Stimulated activated CD4-positive, alpha-beta T cell treated with anti-CD3 and anti-CD28 coated beads, Interleukin-1b, Interleukin-23, amount 100 ng/mL, for 24 hours (primary cell): ENCODE measurements around the gene PAK5.

Experiments
- DNase-seq, 4 experiments: peaks; one replicate each; pipeline ENCODE4 v3.0.0-alpha.2; 2020; ENCODE audit warnings: low read depth in 4 of 4, low spot score in 1 of 4

PAK5 gene

DNA sequence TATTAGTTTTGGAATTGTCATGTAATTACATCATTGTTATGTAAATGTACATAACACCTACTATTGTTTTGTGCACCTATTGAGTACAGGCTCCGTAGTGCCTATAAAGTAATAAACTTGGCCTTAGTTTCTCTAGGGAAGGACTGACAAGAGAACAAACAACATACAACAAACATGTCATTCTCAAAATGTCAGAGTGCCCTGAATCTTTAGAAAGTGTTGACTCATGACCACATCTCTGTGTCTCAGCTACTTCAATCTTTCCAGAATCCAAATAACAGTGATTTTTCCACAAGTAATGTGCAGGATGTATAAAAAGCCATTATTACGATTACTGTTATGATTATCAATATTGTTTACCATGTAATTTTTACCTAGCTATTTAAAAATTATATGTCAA is 307.3 kb downstream of the PAK5 start:
- no peak for DNase-seq

DNA sequence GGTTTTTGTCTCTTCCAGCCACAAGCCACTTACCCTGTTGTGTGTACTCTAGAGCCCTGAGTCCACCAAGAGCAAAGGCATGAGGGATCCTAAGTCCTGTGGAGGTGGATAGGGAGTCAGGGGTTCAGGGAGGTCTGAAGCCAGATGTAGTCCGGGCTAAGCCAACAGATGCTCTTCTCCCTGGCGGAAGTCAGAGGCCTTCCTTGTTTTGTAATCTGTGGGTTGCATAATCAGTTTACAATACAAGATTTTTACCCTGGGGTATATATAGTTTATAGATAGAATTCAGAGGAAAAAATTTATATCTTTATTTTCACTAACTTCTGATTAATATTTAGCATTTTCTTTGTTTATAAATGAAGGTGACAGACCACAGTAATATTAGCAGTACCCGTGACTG is 315.2 kb downstream of the PAK5 start:
- no peak for DNase-seq

DNA sequence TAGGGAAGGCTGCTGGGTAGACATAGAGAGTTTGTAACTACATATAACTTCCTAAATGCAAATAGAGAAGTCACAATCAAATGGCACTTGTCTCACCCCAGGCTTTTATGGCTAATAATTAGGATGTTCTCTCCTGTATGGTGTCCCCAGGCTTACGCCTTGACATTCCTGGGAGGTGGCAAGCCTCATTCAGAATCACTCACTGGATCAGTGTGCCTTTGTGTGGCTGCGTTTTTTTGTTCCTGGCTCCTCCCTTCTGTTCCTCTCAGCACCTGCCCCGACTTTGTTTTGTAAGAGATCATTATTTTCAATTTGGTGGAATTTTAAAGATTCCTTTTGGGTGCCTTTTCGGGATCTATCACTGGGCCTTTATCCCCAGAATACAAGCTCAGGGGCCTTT is 318.8 kb downstream of the PAK5 start:
- DNase-seq = no peak

DNA sequence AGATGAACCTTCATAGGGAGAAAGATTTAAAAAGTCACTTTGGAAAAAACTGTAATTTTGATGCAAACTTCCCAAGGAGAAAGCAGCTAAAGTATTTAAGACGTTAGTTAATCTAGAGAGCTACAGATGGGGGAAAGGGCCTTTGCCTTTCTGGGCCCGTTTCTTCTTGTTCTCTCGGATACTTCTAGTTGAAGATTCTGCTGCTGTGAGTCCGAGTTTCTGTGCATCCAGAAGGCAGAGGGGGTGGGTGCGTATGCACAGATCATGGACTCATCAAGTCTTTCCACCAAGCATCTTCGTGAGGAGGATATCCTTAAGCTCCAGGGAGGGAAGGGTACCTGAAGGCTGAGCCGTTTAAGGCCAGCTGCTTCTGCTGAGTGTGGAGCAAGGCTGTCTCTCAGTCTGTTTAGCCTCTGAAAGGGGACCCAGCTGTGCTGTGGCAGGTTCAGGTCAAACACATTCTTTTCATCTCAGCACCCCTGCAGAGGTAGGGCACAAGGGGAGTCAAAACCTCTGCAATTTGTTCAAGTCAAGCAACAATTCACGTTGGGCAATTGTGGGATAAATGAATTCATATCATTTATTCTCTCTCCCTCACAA is 320.2 kb downstream of the PAK5 start:
- no peak for DNase-seq

- DNase-seq = no peak
Observed at GRCh38 chr20:9517297-9518162, 321.3 kb downstream of the PAK5 start.

GRCh38 chr20:9516234-9516871 is 322.5 kb downstream of the PAK5 start:
- DNase-seq = no peak

GRCh38 chr20:9515741-9516233 is 323.1 kb downstream of the PAK5 start:
- no peak for DNase-seq

DNA sequence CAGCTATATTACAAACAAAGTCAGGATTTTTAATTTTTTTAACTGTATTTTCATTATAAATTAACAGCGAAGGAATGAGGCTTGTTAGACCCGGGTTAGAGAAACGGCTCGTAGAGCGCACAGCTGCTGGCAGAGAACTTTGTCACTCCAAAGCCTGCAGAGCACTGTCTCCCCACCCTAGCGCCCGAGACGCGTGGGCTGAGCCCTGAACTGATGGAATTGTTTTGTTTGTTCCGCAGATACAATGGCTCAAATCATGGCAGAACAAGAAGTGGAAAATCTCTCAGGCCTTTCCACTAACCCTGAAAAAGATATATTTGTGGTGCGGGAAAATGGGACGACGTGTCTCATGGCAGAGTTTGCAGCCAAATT is 323.7 kb downstream of the PAK5 start:
- no peak for DNase-seq

GRCh38 chr20:9514461-9515213 is 324.2 kb downstream of the PAK5 start, which contains the start of gene LAMP5:
Gene LAMP5 (plus strand): TSS chr20:9514590. CDS start chr20:9514853, 263 bp downstream.
- no peak for DNase-seq

DNA sequence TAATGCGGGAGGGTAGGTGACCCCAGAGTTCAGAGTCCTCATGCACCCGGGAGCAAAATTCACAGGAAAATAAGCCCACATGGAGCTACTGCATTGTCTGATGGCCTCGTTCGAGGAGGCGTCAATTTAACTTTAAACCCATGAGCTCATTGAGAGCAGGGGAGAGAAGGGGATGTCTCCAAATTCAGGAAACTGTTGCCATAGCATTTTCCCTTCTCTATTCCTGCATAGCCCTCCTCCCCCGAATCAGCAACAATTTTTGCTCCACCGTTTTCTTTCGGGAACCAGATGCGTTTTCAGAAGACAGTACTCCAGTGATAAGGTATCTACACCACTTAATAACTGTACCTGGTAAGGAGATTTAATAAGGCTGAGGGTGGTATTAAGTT is 324.8 kb downstream of the PAK5 start:
- no peak for DNase-seq

DNA sequence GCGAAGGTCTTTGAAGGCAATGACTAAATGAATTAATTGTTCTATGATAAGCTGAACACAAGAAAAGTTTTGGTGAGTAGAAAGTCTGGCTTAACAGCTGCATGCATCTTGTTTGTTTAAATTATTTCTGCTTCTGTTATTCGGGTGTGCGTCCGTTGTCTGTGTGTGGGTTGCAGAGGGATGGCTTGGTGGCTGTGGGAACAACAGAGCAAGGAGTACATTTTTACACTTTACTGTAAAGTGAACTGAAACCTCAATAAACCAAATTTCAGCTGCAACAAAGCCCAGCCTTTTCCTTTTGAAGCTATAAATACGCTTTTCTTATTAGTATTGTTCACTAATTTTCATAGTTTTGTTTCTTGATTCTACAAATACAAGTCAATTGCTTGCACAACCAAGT is 328.0 kb downstream of the PAK5 start:
- no peak for DNase-seq

GRCh38 chr20:9509246-9509645 is 329.6 kb downstream of the PAK5 start:
- DNase-seq = no peak

GRCh38 chr20:9508696-9509178 is 330.1 kb downstream of the PAK5 start:
- DNase-seq = no peak

- DNase-seq = no peak
Observed at GRCh38 chr20:9508240-9508661, 330.6 kb downstream of the PAK5 start.

DNA sequence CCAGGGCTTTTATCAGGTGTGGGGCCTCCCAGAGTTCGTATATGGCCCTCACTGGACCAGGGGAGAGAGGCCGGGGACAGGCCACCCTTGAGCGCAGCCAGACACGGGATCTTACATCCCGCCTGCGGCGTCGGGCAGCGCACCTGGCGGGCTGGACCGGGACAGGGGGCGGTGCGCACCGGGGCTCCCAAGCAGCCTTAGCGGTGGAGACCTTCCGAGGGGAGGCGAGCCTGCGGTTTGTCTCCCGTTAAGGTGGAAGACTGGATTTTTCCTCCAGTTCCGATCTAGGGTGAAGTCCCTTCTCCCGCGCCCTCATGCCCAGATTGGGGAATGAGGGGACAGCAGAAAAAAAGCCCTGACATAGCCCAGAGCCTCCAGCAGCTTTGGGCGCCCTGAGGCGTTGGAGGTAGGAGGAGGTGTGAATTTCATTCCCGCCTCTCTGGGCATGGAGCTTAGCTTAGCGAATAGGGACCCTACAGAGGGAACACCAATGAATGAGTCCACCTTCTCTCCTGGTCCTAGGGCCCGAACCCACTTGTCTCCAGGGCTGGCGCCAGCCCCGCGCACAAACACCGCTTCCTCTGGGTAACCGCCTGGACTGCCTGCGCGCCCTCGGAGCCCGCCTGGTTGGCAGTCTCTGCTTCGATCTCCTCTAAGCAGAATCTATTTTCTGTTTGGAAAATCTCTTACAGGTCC is 331.2 kb downstream of the PAK5 start:
- no peak for DNase-seq

DNA sequence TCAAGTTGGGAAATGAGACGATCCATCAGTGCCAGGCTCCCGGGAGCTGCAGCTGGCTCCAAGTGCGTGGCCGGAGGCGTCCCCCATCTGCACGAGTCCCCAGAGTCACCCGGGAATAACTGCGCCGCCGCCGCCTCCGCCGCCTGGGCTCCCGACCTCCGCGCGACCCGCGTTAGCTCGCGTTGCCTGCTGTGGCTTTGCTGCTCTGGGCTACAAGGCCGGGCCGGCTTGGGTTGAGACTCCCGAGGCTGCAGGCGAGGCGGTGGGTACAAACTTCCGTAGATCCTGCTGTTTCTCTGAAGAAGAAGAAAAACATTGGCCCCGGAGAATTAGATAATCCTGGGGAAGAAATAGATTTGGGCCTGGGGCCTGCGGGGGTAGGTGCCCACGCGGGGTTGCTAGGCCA is 331.9 kb downstream of the PAK5 start:
- no peak for DNase-seq

DNA sequence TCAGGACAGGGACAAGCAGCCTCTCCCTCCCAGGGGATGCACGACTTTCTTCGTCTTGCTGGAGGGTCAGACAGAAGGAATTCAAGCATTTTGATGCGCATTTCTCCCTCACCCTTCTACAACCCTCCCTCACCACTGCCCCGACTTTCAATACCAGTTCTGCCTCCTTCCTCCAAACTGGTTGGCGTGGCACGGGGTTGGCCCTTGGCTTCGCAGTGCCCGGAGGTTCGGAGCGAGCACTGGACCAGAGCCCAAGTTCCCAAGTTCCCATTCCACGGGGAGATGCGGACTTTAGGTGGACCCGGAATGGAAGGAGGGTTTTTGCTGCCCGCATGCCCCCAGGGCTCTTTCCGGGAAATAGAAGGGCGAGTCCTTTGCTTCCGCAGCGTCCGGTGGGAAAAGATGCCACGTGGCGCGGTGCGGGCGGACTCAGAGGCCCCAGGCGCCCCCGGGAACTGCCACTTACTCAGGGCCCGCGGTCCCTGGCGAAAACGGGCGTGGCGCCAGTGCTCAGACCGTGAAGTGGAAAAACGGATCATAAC is 332.5 kb downstream of the PAK5 start:
- no peak for DNase-seq

GRCh38 chr20:9503526-9504245 is 335.2 kb downstream of the PAK5 start:
- no peak for DNase-seq

DNA sequence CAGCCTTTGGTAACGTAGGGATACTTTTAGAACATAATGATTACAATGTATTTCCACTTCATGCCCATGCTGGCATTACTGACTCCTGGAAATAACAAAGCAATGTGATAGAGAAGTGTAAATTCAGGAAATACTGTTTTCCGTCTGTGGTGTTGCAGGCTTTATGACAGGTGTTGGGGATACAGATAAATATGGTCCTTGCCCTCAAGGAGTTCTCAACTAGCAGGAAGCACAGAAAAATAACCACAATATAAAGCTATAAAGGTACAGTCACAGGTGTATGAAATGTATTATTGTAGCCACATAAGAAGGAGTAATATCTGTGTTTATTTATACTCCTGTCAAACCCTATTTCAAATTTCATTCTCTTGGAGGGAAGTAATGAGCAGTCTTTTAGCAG is 337.4 kb downstream of the PAK5 start:
- DNase-seq = no peak

- no peak for DNase-seq
Observed at GRCh38 chr20:9500121-9500520, 338.8 kb downstream of the PAK5 start.
